ENCODE data around the gene COQ9.
A peak's percentile ranks its signal among the peaks of the same experiment; 100 is the strongest.

The COQ9 gene

DNA sequence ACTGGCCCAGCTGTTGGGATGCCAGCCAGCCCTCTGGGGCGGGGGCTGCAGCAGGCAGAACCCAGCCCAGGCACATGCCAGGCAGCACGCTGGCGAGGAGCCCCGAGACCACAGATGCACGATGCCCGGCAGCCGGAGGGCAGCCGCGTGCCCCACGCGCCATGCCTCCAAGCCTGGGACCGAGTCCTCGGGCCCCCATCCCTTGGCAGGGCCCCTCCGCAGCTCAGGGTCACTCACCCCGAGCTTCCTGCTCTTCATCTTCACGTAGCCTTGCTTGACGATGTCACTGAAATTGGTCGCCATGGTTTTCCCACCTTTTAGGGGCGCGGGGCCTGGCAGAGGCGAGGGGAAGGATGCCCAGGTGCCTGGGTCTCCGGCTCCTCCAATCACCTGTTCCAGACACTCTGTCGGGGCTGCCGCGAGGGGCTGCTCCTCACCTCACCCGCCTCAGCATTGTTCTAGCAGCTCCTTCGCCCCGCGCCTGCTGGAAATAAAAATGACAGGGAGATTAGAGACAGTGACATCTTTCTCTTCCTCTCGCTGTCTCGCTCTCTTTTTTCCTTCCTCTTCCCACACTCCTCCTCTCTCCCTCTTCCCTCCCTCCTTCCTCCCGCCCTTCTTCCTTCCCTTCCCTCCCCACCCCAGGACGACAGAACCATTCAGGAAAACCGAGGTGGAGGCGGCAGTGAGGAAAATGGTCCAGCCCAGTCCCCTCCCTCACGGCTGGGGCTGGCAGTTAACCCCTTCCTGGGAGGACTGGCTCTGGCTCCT, 32.1 kb downstream of the COQ9 start:
- Mint-ChIP-seq H3K36me3 (no peaks in the 10 kb centered on the region), H3K4me1 (peaks cover 20% of the 10 kb centered on the region), H3K4me3 (no peak overlapping the region), H3K27ac (no peak overlapping the region), H3K9me3 (no peaks in the 10 kb centered on the region), H3K27me3 (peaks cover 26% of the 10 kb centered on the region)
- DNase-seq: no peak
- CTCF ChIA-PET: interaction anchor here (2.4 to 9.5 kb wide), 2 partner anchors 39 to 40 kb away, joined by 14 to 79 read pairs; no protein-coding TSS in a partner anchor

- Mint-ChIP-seq H3K27me3 (peaks cover 34% of the 10 kb centered on the region), H3K9me3 (no peaks in the 10 kb centered on the region), H3K27ac (no peak overlapping the region), H3K36me3 (no peaks in the 10 kb centered on the region), H3K4me3 (no peak overlapping the region), H3K4me1 (peaks cover 16% of the 10 kb centered on the region)
- CTCF ChIA-PET: interaction anchor here (1.0 to 2.4 kb wide), 2 partner anchors 39 to 61 kb away, joined by 3 to 14 read pairs; no protein-coding TSS in a partner anchor
- DNase-seq: no peak
These were observed 32.9 kb downstream of the COQ9 start for GRCh38 chr16:57479976-57480753.

- Mint-ChIP-seq H3K9me3 (no peaks in the 10 kb centered on the region), H3K27me3 (peaks cover 40% of the 10 kb centered on the region), H3K4me3 (no peak overlapping the region), H3K4me1 (peaks cover 14% of the 10 kb centered on the region), H3K36me3 (no peaks in the 10 kb centered on the region), H3K27ac (no peak overlapping the region)
- no peak for DNase-seq
- CTCF ChIA-PET: interaction anchor here (1.0 to 2.4 kb wide), 4 partner anchors 18 to 62 kb away, joined by 3 to 14 read pairs (median 4); partner anchors contain the start of gene POLR2C
These were observed 33.5 kb downstream of the COQ9 start for GRCh38 chr16:57480754-57481230.

DNA sequence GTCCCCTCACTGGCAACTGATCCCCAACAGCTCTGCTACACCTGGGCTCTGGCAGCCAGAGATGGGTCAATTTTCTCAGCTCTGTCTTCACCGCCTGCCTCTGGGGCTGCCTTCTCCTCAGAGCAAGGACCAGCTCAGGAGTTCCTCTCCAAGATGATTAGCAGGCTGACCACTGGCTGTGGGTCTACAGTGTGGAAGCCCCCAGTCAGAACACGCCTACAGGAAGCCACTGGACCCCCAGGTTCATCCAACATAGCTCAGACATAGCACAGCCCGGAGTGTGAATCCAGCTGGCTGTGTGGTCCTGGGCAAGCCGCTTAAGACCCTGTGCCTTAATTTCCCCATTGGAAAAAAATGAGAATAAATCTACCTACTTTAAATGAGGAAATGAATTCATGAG, 34.1 kb downstream of the COQ9 start:
- Mint-ChIP-seq H3K36me3 (no peaks in the 10 kb centered on the region), H3K4me3 (no peak overlapping the region), H3K4me1 (peaks cover 11% of the 10 kb centered on the region), H3K27me3 (peaks cover 43% of the 10 kb centered on the region), H3K27ac (no peak overlapping the region), H3K9me3 (no peaks in the 10 kb centered on the region)
- CTCF ChIA-PET: interaction anchor here (1.0 to 2.4 kb wide), 4 partner anchors 19 to 63 kb away, joined by 3 to 14 read pairs (median 4); partner anchors contain the start of gene POLR2C
- DNase-seq: no peak

DNA sequence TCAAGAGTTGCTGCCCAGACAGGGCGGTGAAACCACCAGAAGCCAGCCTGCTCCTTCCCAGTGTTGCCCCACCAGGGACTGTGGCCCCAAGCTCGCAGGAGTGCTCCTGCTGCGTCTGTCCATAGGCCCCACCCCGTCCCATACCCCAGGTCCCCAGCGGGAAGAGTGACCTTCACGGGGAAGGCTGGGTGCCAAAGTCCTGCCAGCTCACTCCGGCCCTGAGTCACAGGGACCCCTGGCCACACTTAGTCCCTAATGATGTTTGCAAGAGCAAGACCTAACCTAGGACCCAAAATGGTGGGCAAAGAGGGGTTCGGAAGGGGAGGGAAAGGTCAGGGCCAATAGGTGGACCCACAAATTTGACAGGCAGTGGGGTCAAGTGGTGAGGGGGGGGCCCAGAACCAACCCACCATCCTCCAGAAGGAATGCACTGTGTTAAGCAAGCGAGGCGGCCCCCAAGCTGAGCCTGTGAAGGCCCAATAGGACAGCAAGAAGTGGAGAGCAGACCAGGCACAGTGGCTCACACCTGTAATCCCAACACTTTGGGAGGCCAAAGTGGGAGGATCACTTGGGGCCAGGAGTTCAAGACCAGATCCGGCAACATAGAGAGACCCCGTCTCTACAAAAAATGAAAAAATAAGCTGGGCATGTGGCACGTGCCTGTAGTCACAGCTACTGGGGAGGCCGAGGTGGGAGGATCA, 35.7 kb downstream of the COQ9 start:
- peaks cover 43% of the 10 kb centered on the region for H3K27me3 Mint-ChIP-seq
- CTCF ChIA-PET: interaction anchor here (1.1 to 1.2 kb wide), 2 partner anchors 8 to 37 kb away, joined by 4 read pairs; no protein-coding TSS in a partner anchor
- no peak for DNase-seq
- no peaks in the 10 kb centered on the region for H3K9me3 Mint-ChIP-seq
- no peak overlapping the region for H3K27ac Mint-ChIP-seq
- H3K4me1 Mint-ChIP-seq: peaks cover 13% of the 10 kb centered on the region
- no peak overlapping the region for H3K4me3 Mint-ChIP-seq
- H3K36me3 Mint-ChIP-seq: no peaks in the 10 kb centered on the region

DNA sequence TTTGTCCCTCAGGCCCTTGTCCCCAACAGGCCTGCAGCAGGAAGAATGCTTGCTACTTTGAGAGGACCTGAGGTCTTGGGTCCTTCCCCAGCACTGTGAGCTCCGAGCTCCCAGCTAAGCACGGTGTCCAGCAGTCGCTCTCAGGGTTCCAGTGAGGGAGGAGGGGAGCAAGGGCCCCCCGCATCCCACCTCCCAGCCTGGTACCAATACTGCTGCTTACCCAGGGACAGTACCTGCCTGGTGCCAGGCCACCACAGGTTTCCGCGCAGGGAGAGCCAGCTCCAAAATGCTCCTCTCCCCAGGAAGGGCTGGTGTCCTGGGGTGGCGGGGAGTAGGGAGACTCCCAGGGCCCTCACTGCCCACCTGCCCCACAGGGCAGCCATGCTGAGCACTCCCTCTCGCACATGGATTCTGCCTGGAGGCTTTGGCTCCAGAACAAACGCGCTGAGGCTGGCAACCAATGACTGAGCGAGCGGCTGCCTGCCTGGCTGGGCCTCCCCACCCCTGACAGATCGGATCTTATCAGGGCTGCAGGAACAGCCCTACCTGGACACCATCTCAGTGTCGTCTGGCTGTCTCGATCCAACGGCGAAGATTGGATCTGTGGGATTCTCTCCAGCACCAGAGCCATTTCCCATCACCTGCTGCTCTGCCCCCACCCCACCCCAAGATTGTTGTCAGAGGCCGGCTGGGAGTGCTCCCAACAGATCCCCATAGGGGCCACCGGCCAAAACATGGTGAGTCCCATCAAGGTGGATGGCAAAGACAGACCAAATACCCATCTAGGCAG, 36.6 kb downstream of the COQ9 start:
- Mint-ChIP-seq H3K36me3 (no peaks in the 10 kb centered on the region), H3K9me3 (no peaks in the 10 kb centered on the region), H3K4me3 (no peak overlapping the region), H3K27me3 (peaks cover 43% of the 10 kb centered on the region), H3K27ac (no peak overlapping the region), H3K4me1 (peaks cover 13% of the 10 kb centered on the region)
- CTCF ChIA-PET: interaction anchor here (1.1 to 4.3 kb wide), 4 partner anchors 9 to 36 kb away, joined by 3 to 18 read pairs (median 4); partner anchors contain the start of gene POLR2C
- no peak for DNase-seq

DNA sequence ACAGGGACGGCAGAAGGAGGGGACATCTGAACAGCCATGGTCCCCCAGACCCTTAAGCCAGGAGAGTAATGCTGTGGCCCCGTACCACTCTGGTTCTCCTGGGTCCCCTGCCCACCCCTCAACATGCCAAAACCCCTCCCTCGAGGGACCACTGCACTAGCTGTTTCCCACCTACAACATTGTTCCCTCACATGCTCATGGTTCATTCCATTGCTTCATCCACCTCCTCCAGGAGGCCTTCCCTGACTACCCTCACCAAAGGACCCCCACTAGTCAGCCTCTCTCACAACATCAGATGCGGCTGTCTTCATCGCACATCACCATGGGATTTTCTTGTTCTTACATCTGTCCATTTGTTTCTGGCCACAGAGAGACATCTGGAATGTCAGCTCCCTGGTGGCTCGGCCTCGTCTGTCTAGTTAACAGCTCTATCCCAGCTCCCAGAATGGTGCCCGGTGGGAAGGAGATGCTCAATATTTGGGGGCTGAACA, 37.3 kb downstream of the COQ9 start:
- DNase-seq: no peak
- Mint-ChIP-seq H3K4me1 (peaks cover 13% of the 10 kb centered on the region), H3K36me3 (no peaks in the 10 kb centered on the region), H3K27ac (no peak overlapping the region), H3K4me3 (no peak overlapping the region), H3K9me3 (no peaks in the 10 kb centered on the region), H3K27me3 (peaks cover 43% of the 10 kb centered on the region)
- CTCF ChIA-PET: interaction anchor here (1.4 to 4.3 kb wide), 2 partner anchors 22 to 35 kb away, joined by 3 to 18 read pairs; partner anchors contain the start of gene POLR2C

GRCh38 chr16:57485091-57485915, 38.0 kb downstream of the COQ9 start:
- H3K9me3 Mint-ChIP-seq: no peaks in the 10 kb centered on the region
- H3K27me3 Mint-ChIP-seq: peaks cover 42% of the 10 kb centered on the region
- no peak for DNase-seq
- H3K27ac Mint-ChIP-seq: peak overlapping the region; percentile 62
- H3K4me3 Mint-ChIP-seq: peak overlapping the region; percentile 75
- H3K4me1 Mint-ChIP-seq: peaks cover 13% of the 10 kb centered on the region
- CTCF ChIA-PET: interaction anchor here (1.4 to 4.3 kb wide), 3 partner anchors 11 to 34 kb away, joined by 3 to 23 read pairs (median 18); partner anchors contain the start of gene POLR2C
- no peaks in the 10 kb centered on the region for H3K36me3 Mint-ChIP-seq

GRCh38 chr16:57485916-57486857, 38.9 kb downstream of the COQ9 start, which contains the start of gene DOK4:
DOK4 (minus strand) TSS chr16:57486493; CDS start chr16:57479507, 6,986 bp downstream.
- Mint-ChIP-seq H3K27ac (peak within 1 kb of the TSS; percentile 62), H3K36me3 (no peaks in the 10 kb centered on the region), H3K27me3 (peaks cover 45% of the 10 kb centered on the region), H3K9me3 (no peaks in the 10 kb centered on the region), H3K4me3 (peak within 1 kb of the TSS; percentile 75), H3K4me1 (peaks cover 13% of the 10 kb centered on the region)
- peak; percentile 85 for DNase-seq
- CTCF ChIA-PET: interaction anchor here (3.0 to 4.3 kb wide), 2 partner anchors 12 to 33 kb away, joined by 18 to 23 read pairs; no protein-coding TSS in a partner anchor

GRCh38 chr16:57486858-57487834, 39.9 kb downstream of the COQ9 start:
- Mint-ChIP-seq H3K36me3 (no peaks in the 10 kb centered on the region), H3K4me3 (peak overlapping the region; percentile 60), H3K27me3 (peaks cover 43% of the 10 kb centered on the region), H3K27ac (no peak overlapping the region), H3K9me3 (no peaks in the 10 kb centered on the region), H3K4me1 (peaks cover 13% of the 10 kb centered on the region)
- no peak for DNase-seq
- CTCF ChIA-PET: interaction anchor here (0.8 to 4.3 kb wide), 6 partner anchors 9 to 40 kb away, joined by 3 to 23 read pairs (median 4); partner anchors contain the start of gene POLR2C

Data from activated naive CD4-positive, alpha-beta T cell treated with anti-CD3 and anti-CD28 coated beads, Interleukin-2, amount 10 ng/mL, durations not matched to agents 7 days and 5 days (primary cell).